Sigmoid colon (tissue), 7 donors: ENCODE results near the gene YIPF7. TPM values are rescaled to one million over a fixed set of nuclear protein-coding genes. Genes with fewer than 3 reads are reported as not detected.

ENCODE experiments used
- DNase-seq: peaks from one replicate; pipeline ENCODE4 v3.0.0-alpha.2; 2019
- H3K27ac ChIP-seq, 4 donors: fragments of 200-600 bp; sonication (generic); one replicate each; pipeline ENCODE4 v1.5.1; 2016 to 2019; ENCODE audit warnings: mild to moderate bottlenecking in 1 of 4
- H3K27me3 ChIP-seq, 3 donors: fragments of 200-600 bp; sonication (generic); one replicate each; pipeline ENCODE4 v1.5.1; 2019; ENCODE audit warnings: mild to moderate bottlenecking in 1 of 3
- H3K36me3 ChIP-seq, 4 donors: fragments of 200-600 bp; sonication (generic); one replicate each; pipeline ENCODE4 v1.5.1; 2016 to 2019
- H3K4me1 ChIP-seq, 4 donors: fragments of 200-600 bp; sonication (generic); one replicate each; pipeline ENCODE4 v1.5.1; 2017 to 2019
- H3K4me3 ChIP-seq, 4 donors: fragments of 200-600 bp; sonication (generic); one replicate each; pipeline ENCODE4 v1.5.1; 2017 to 2019; ENCODE audit warnings: mild to moderate bottlenecking in 2 of 4, moderate library complexity in 1 of 4
- H3K9me3 ChIP-seq, 4 donors: fragments of 200-600 bp in 3 of 4; sonication (generic) in 3 of 4; one replicate each; pipeline versions ENCODE4 v1.5.1 to v1.6.1; 2013 to 2019
- EP300 ChIP-seq, 4 donors: sonication (generic); formaldehyde crosslinking; IDR thresholded peaks; one replicate each; pipeline ENCODE4 v1.6.1; 2017; ENCODE audit warnings: antibody characterized with exemption in 4 of 4
- POLR2A ChIP-seq, 2 donors: fragments of 450-650 bp; IDR thresholded peaks; one replicate each; pipeline ENCODE4 v1.6.1; 2016; ENCODE audit warnings: antibody characterized with exemption in 2 of 2, mild to moderate bottlenecking in 2 of 2, moderate library complexity in 2 of 2
- POLR2AphosphoS5 ChIP-seq, 4 donors: sonication (generic); formaldehyde crosslinking; IDR thresholded peaks; one replicate each; pipeline ENCODE4 v1.6.1; 2017; ENCODE audit warnings: antibody characterized with exemption in 4 of 4
- WGBS, 2 donors: extraction: QIAGEN DNeasy Blood & Tissue Kit; methylation state at CpG; one replicate each; pipeline ENCODE4 v1.1.7; 2013; 5-methylcytosine and 5-hydroxymethylcytosine counted together
- intact Hi-C: fragments of 100-400 bp; cut with DNase I; formaldehyde crosslinking; loops from one replicate; pipeline ENCODE4 v1.15.1; 2023
- polyA plus RNA-seq, 3 donors: library from polyadenylated mRNA; stranded (reverse); fragments of 200-250 nt; gene quantifications; one replicate each; pipeline ENCODE4 v1.2.3, GENCODE V29; 2013
- total RNA-seq, 4 donors: library from RNA; depleted of rRNA; stranded (reverse); fragments of >200 nt; gene quantifications; one replicate each; pipeline ENCODE4 v1.1.0, GENCODE V29; 2016
- TF ChIP-seq, protein P1 (sequence below), 4 experiments: fragments of 450-650 bp in 3 of 4; fragments of 200-600 bp in 1 of 4; IDR thresholded peaks; one replicate each; pipeline ENCODE4 v1.5.1; 2016 to 2019; ENCODE audit warnings: antibody characterized with exemption in 4 of 4, mild to moderate bottlenecking in 3 of 4, moderate library complexity in 2 of 4
- donor health status: healthy with polysubstance abuse.
- donor health status: Bipolar disorder and iron deficiency.
- donor health status: healthy.

The YIPF7 gene
- total and polyA plus RNA-seq, 7 donors = not detected

DNA sequence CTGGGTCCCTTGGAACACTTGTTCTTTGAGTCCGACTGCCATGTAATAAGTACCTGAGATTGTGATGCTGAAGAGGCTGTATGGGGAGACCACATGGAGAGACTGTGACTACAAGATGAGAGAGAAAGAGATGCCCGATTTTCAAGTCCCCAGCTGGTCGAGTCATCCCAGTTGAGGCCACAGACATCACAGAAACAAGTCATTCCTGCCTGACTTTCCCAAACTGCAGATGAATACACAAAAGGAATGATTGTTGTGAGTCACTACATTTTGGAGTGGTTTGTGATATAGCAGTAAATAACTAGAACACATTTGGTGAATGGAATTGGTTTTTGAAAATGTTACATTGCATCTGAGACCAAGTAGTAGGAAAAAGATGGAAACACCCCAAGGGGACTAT, 9.0 kb upstream of the YIPF7 start:
- Histone ChIP-seq H3K9me3 (no peaks in the 10 kb centered on the region), H3K4me1 (no peaks in the 10 kb centered on the region), H3K27ac (no peak overlapping the region), H3K36me3 (no peaks in the 10 kb centered on the region), H3K4me3 (no peak overlapping the region), H3K27me3 (no peaks in the 10 kb centered on the region)
- 47 to 61% methylated on average over 3 of the region's 3 CpGs for whole genome bisulfite sequencing, 2 donors
- intact Hi-C loops = no loop called here
- DNase-seq = no peak
- TF ChIP-seq EP300 (IDR thresholded peaks at IDR 0.05) (no peak), POLR2AphosphoS5 (IDR thresholded peaks at IDR 0.05) (no peak), POLR2A (IDR thresholded peaks at IDR 0.05) (no peak)
- TF ChIP-seq, protein P1, sequence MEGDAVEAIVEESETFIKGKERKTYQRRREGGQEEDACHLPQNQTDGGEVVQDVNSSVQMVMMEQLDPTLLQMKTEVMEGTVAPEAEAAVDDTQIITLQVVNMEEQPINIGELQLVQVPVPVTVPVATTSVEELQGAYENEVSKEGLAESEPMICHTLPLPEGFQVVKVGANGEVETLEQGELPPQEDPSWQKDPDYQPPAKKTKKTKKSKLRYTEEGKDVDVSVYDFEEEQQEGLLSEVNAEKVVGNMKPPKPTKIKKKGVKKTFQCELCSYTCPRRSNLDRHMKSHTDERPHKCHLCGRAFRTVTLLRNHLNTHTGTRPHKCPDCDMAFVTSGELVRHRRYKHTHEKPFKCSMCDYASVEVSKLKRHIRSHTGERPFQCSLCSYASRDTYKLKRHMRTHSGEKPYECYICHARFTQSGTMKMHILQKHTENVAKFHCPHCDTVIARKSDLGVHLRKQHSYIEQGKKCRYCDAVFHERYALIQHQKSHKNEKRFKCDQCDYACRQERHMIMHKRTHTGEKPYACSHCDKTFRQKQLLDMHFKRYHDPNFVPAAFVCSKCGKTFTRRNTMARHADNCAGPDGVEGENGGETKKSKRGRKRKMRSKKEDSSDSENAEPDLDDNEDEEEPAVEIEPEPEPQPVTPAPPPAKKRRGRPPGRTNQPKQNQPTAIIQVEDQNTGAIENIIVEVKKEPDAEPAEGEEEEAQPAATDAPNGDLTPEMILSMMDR (IDR thresholded peaks at IDR 0.05) = no peak

DNA sequence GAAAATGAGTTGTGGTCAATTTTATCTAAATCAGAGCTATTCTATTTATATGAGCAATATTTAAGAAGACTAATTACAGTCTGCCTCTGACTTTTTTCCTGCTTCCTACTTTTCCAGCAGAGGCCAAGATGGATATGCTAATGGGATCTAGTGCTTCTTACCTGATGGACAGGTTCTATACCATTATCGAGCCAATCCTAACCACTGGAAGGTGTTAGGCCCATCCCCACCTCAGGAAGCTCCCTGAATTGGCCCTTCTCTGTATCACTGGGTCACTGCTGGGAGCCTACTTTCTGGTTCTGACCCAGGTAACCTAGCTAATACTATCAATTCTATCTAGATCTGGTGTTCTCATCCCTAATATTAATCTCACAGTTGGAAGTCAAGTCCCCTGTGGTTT, 577 bp upstream of the YIPF7 start:
- intact Hi-C loops = no loop called here
- no peak for DNase-seq
- H3K4me1 ChIP-seq = no peaks in the 10 kb centered on the region
- H3K4me3 ChIP-seq = no peak overlapping the region
- H3K27ac ChIP-seq = no peak overlapping the region
- no peaks in the 10 kb centered on the region for H3K36me3 ChIP-seq
- TF ChIP-seq, protein P1 (IDR thresholded peaks at IDR 0.05) = no peak
- TF ChIP-seq POLR2AphosphoS5 (IDR thresholded peaks at IDR 0.05) = no peak
- TF ChIP-seq POLR2A (IDR thresholded peaks at IDR 0.05) = no peak
- no peak for TF ChIP-seq EP300 (IDR thresholded peaks at IDR 0.05)
- H3K9me3 ChIP-seq = no peaks in the 10 kb centered on the region
- no peaks in the 10 kb centered on the region for H3K27me3 ChIP-seq
- 64 to 82% methylated on average over 1 of the region's 1 CpG for whole genome bisulfite sequencing, 2 donors

DNA sequence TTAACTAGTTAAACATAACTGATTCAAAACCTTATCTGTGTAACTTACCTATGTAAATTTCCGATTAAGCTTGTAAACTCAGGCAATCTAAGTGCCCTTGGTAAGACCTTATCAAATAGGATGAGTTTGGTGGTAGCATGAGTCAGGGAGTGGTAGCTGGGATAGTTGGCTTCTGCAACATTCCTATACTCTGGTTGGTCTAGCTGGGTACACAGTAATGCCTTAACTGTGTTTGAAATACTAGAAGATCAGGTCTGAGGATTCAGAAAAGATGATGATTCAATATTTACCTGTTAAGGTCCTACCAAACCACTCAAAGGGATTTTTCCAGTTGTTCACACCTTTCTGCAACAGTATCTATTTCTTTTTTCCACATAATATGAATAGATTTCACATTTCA, 5.3 kb downstream of the YIPF7 start:
- Histone ChIP-seq H3K36me3 (no peaks in the 10 kb centered on the region), H3K9me3 (peaks cover 0 to 8% (median 0%) of the 10 kb centered on the region in 4 donors), H3K27me3 (no peaks in the 10 kb centered on the region), H3K4me1 (no peaks in the 10 kb centered on the region), H3K27ac (no peak overlapping the region), H3K4me3 (no peak overlapping the region)
- TF ChIP-seq POLR2A (IDR thresholded peaks at IDR 0.05) (no peak), POLR2AphosphoS5 (IDR thresholded peaks at IDR 0.05) (no peak), EP300 (IDR thresholded peaks at IDR 0.05) (no peak)
- TF ChIP-seq, protein P1 (IDR thresholded peaks at IDR 0.05) = no peak
- no peak for DNase-seq
- intact Hi-C loops = no loop called here
- 65 to 86% methylated on average over 1 of the region's 1 CpG for WGBS, 2 donors

DNA sequence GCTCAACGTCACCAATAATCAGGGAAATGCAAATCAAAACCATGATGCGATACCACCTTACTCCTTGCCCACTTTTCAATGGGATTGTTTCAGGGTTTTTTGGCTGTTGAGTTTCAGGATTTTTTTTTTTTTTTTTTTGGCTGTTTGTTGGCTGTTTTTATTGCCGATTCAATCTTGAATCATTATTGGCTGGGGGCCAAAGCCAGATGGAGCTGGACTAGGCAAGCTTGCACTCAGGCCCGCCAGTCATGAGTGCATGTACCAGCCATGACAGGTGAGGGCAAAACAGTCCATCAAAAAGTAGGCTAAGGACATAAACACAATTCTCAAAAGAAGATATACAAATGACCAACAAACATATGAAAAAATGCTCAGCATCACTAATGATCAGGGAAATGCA, 13.3 kb downstream of the YIPF7 start:
- WGBS, 2 donors = 64 to 91% methylated on average over 4 of the region's 4 CpGs

More for the DNA sequence above, 13.3 kb downstream of the YIPF7 start:
- H3K4me3 ChIP-seq = no peak overlapping the region
- H3K27me3 ChIP-seq = no peaks in the 10 kb centered on the region
- H3K36me3 ChIP-seq = no peaks in the 10 kb centered on the region
- intact Hi-C loops = no loop called here
- H3K4me1 ChIP-seq = no peaks in the 10 kb centered on the region
- no peak overlapping the region for H3K27ac ChIP-seq
- no peak for DNase-seq
- TF ChIP-seq POLR2A (IDR thresholded peaks at IDR 0.05) (no peak), EP300 (IDR thresholded peaks at IDR 0.05) (no peak), POLR2AphosphoS5 (IDR thresholded peaks at IDR 0.05) (no peak)
- TF ChIP-seq, protein P1 (IDR thresholded peaks at IDR 0.05) = no peak
- H3K9me3 ChIP-seq = no peaks in the 10 kb centered on the region
